Testis (tissue), 3 donors: ENCODE data around the gene ELMO1. TPM values are rescaled to one million over a fixed set of nuclear protein-coding genes. Genes with fewer than 3 reads are reported as not detected.

ENCODE experiments used
- DNase-seq: peaks from one replicate; pipeline ENCODE4 v3.0.0-alpha.2; 2019
- H3K27ac ChIP-seq, 2 donors: fragments of 200-600 bp; sonication (generic); one replicate each; pipeline ENCODE4 v1.5.1; 2019
- H3K27me3 ChIP-seq: fragments of 200-600 bp; sonication (generic); one replicate; pipeline ENCODE4 v1.5.1; 2019
- H3K36me3 ChIP-seq: fragments of 200-600 bp; sonication (generic); one replicate; pipeline ENCODE4 v1.5.1; 2017; ENCODE audit warnings: low read depth; ENCODE audit errors: missing control alignments
- H3K4me1 ChIP-seq: fragments of 200-600 bp; sonication (generic); one replicate; pipeline ENCODE4 v1.5.1; 2019
- H3K4me3 ChIP-seq, 2 donors: fragments of 200-600 bp; sonication (generic); one replicate each; pipeline ENCODE4 v1.5.1; 2017 to 2019
- H3K9me3 ChIP-seq: fragments of 200-600 bp; sonication (generic); one replicate; pipeline ENCODE4 v1.5.1; 2017
- CTCF ChIP-seq, 3 experiments: fragments of 450-650 bp in 2 of 3; fragments of 200-600 bp in 1 of 3; sonication (generic) in 1 of 3; IDR thresholded peaks; one replicate each; pipeline ENCODE4 v1.5.1; 2016 to 2019; ENCODE audit warnings: antibody characterized with exemption in 3 of 3, mild to moderate bottlenecking in 2 of 3, moderate library complexity in 1 of 3
- POLR2A ChIP-seq: fragments of 450-650 bp; IDR thresholded peaks from one replicate; pipeline ENCODE4 v1.6.1; 2017; ENCODE audit warnings: antibody characterized with exemption, mild to moderate bottlenecking, moderate library complexity
- WGBS, 2 donors: methylation state at CpG; one replicate each; pipeline ENCODE4 v1.1.5; 2018; 5-methylcytosine and 5-hydroxymethylcytosine counted together
- intact Hi-C: fragments of 100-400 bp; cut with DNase I; formaldehyde crosslinking; loops from one replicate; pipeline ENCODE4 v1.15.1; 2023; ENCODE audit warnings: low total_unique reads
- polyA plus RNA-seq: library from polyadenylated mRNA; stranded (reverse); fragments of 350-450 nt; fragmentation: Illumina TruSeq; extraction: RNeasy Lipid Tissue Mini Kit (QIAGEN cat#74804); gene quantifications from one replicate; pipeline ENCODE4 v1.2.3, GENCODE V29; 2014; ENCODE audit warnings: low read depth, low replicate concordance; ENCODE audit not compliant: insufficient read depth
- total RNA-seq, 2 donors: library from RNA; depleted of rRNA; stranded (reverse); fragments of >200 nt; gene quantifications; one replicate each; pipeline ENCODE4 v1.2.3, GENCODE V29; 2016

The ELMO1 gene
- total and polyA plus RNA-seq, 3 donors from 2014 or later = 12.9 to 47.2 (median 36.5) TPM

- H3K9me3 ChIP-seq = no peaks in the 10 kb centered on the region
- TF ChIP-seq POLR2A (no peak), CTCF (IDR thresholded peaks at IDR 0.05) (no peak)
- no peak overlapping the region for H3K4me3 ChIP-seq
- peaks cover 45% of the 10 kb centered on the region for H3K4me1 ChIP-seq
- no peaks in the 10 kb centered on the region for H3K27me3 ChIP-seq
- 49 to 52% methylated on average over 2 of the region's 2 CpGs for WGBS, 2 donors
- no peaks in the 10 kb centered on the region for H3K36me3 ChIP-seq
- peak overlapping the region in 1 of 2 donors; percentile 8 for H3K27ac ChIP-seq
- no peak for DNase-seq
- intact Hi-C loops = no loop called here
These were observed 162.2 kb downstream of the ELMO1 start for GRCh38 chr7:37286454-37286832.

- Histone ChIP-seq H3K36me3 (no peaks in the 10 kb centered on the region), H3K27me3 (no peaks in the 10 kb centered on the region), H3K9me3 (no peaks in the 10 kb centered on the region), H3K4me3 (no peak overlapping the region), H3K27ac (peak overlapping the region in 1 of 2 donors; percentile 8), H3K4me1 (peaks cover 45% of the 10 kb centered on the region)
- DNase-seq = peak; percentile 34
- 45 to 55% methylated on average over 5 of the region's 5 CpGs for WGBS, 2 donors
- intact Hi-C loops = no loop called here
- no peak for TF ChIP-seq CTCF (IDR thresholded peaks at IDR 0.05)
- TF ChIP-seq POLR2A = no peak
These were observed 162.8 kb downstream of the ELMO1 start for GRCh38 chr7:37285706-37286453.

GRCh38 chr7:37284805-37285231 lies 163.8 kb downstream of the ELMO1 start:
- H3K36me3 ChIP-seq = no peaks in the 10 kb centered on the region
- DNase-seq = peak; percentile 68
- intact Hi-C loops = no loop called here
- H3K27ac ChIP-seq = peak overlapping the region in 1 of 2 donors; percentile 38
- WGBS, 2 donors = 62 to 84% methylated on average over 6 of the region's 6 CpGs
- no peaks in the 10 kb centered on the region for H3K27me3 ChIP-seq
- no peaks in the 10 kb centered on the region for H3K9me3 ChIP-seq
- H3K4me1 ChIP-seq = peaks cover 45% of the 10 kb centered on the region
- TF ChIP-seq CTCF (IDR thresholded peaks at IDR 0.05) (peak; percentile 15 to 80 (median 79)), POLR2A (no peak)
- no peak overlapping the region for H3K4me3 ChIP-seq

GRCh38 chr7:37284285-37284684 lies 164.4 kb downstream of the ELMO1 start:
- Histone ChIP-seq H3K4me3 (no peak overlapping the region), H3K27ac (peak overlapping the region in 1 of 2 donors; percentile 74), H3K9me3 (no peaks in the 10 kb centered on the region), H3K27me3 (no peaks in the 10 kb centered on the region), H3K4me1 (peaks cover 45% of the 10 kb centered on the region), H3K36me3 (no peaks in the 10 kb centered on the region)
- 27 to 49% methylated on average over 4 of the region's 4 CpGs for WGBS, 2 donors
- TF ChIP-seq POLR2A (no peak), CTCF (IDR thresholded peaks at IDR 0.05) (no peak)
- intact Hi-C loops = no loop called here
- DNase-seq = peak; percentile 32

GRCh38 chr7:37283716-37284115 lies 164.9 kb downstream of the ELMO1 start:
- intact Hi-C loops = no loop called here
- TF ChIP-seq CTCF (IDR thresholded peaks at IDR 0.05) (no peak), POLR2A (no peak)
- Histone ChIP-seq H3K9me3 (no peaks in the 10 kb centered on the region), H3K4me3 (no peak overlapping the region), H3K27me3 (no peaks in the 10 kb centered on the region), H3K27ac (peak overlapping the region in 1 of 2 donors; percentile 74), H3K36me3 (no peaks in the 10 kb centered on the region), H3K4me1 (peaks cover 45% of the 10 kb centered on the region)
- WGBS, 2 donors = 82 to 83% methylated on average over 4 of the region's 4 CpGs
- DNase-seq = no peak
